DMS79 (cell line): ENCODE measurements around the gene NOSIP.
A peak's percentile ranks its signal among the peaks of the same experiment; 100 is the strongest.

ENCODE experiments used
- DNase-seq: peaks from one replicate; lab custom pipeline; 2025; lab: John Stamatoyannopoulos, UW

The NOSIP gene

DNA sequence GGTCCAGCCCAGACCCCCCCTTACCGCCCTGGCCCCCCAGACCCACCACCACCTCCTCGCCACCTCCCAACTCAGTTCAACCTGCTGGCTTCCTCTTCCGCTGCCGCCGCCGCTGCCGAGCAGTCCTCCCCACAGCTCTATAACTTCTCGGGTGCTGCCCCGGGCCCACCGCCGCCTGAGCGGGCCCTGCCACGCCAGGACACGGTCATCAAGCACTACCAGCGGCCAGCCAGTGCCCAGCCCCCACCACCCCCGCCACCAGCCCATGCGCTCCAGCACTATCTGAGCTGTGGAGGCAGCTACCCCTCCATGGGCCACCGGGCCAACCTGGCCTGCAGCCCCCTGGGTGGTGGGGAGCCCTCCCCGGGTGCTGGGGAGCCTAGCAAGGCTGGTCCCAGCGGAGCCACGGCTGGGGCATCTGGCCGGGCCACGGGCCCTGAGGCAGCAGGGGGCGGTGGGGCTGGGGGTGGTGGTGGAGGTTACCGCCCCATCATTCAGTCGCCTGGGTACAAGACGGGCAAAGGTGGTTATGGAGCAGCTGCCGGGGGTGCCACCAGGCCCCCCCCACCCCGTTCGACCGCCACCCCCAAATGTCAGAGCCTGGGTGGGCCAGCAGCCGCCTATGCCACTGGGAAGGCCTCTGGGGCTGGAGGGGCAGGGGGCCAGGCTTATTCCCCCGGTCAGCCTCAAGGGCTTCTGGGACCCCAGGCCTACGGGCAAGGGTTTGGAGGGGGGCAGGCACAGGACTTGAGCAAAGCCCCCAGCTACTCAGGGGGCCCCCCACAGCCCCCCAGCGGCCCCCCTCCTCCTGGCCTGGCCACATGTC is 14.8 kb upstream of the NOSIP start:
- no peak for DNase-seq

DNA sequence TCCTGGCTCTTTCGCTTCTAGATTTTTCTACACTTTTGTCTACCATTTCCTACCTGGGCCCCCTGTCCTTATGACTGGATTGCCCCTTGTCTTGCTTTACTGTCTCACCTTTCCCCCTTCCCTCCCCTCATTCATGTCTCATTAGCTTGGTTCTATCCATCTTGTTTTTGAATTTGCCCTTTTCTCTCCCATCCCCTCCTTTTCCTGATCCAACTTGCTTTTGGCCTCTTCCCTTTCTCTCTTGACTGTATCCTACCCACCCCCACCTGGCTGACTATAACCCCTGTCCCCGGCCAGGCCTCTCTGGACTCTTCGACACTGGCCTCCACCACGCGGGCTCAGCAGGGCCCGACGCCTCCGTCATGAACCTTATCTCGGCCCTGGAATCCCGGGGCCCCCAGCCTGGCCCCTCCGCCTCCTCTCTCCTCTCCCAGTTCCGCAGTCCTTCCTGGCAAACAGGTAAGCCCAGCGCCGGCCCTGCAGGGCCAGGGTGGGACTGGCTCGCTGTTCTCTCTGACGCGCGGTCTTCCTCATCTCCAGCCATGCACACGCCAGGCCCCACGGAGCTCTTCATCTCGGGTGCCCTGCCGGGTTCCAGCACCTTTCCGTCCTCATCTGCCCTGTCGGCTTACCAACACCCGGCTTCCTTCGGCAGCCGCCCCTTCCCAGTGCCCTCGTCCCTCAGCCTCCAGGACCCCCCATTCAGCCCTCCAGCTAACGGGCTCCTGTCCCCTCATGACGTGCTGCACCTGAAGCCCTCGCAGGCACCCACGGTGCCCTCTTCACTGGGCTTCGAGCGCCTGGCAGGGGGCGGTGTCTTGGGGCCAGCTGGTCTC is 14.0 kb upstream of the NOSIP start:
- no peak for DNase-seq

DNA sequence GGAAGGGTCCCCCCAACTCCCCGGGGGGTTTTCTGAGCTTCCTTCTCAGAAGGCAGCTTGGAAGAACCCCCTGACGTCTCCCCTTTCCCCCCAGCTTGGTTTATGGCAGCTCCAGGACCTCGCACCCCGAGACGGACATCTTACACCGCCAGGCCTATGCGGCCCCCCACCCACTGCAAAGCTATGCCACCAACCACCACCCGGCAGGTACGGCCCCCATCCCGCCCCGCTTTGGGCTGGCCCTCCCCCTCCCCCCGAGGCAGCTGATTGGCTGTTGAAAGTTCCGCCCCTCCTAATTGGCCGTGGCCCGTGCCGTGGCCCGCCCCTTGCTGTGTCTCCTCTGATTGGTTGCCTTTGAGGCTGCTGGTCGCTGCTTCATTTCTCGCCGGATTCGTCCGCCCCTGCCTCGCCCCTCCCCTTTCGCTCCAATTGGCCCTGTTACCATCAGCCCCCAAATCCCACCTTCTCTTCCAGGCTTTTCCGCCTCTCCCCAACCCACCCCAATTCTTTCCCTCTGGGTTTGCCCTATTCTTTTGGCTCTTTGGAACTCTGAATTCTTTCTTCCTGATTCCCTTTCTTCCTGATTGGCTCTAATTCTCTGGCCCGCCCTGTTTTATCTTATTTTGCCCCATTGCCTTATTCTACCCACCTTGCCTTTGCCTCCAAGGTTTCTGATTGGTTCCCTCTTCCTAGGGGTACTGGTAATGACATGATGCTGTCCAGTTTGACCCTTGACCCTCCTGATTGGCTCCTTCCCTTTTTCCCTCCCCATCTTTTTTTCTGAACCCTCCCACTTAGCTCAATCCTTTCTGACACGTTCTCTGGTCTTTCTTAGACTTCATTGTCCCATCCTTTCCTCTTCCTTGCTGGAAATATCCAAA is 13.1 kb upstream of the NOSIP start:
- no peak for DNase-seq

DNA sequence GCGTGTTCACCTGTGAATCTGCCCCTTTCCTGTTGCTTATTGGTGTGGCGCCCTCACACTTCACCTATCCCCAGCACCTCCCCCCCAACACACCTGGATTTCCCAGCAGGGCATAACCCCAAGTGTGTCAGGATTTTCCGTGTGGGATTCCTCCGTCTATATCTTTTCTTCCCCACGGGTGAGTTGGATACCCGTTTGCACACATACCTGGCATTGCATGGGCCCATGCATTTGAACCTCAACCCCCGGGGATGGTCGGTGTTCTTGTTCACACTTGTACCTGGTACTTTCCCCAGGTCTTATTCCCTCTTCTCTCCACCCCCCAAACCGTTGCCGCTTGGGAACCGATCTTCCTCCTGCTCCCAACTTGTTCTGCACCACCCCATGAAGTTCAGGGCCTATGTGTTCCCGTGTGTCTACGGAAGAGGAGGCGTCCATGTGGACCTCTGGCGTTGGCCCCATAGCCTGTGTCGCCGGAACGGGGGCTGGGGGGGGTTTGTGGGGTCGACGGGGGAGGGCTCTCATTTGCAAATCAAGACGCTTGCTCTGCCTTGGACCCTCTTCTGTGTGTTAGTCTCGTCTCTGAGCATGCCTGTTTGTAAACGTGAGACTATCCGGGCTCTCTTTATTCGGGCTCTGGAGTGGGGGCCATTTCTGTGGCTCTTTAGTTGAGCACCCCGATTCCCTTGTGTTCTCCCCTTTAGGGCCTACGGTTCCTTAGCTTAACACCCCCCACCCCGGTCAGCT is 12.3 kb upstream of the NOSIP start:
- DNase-seq = no peak

DNA sequence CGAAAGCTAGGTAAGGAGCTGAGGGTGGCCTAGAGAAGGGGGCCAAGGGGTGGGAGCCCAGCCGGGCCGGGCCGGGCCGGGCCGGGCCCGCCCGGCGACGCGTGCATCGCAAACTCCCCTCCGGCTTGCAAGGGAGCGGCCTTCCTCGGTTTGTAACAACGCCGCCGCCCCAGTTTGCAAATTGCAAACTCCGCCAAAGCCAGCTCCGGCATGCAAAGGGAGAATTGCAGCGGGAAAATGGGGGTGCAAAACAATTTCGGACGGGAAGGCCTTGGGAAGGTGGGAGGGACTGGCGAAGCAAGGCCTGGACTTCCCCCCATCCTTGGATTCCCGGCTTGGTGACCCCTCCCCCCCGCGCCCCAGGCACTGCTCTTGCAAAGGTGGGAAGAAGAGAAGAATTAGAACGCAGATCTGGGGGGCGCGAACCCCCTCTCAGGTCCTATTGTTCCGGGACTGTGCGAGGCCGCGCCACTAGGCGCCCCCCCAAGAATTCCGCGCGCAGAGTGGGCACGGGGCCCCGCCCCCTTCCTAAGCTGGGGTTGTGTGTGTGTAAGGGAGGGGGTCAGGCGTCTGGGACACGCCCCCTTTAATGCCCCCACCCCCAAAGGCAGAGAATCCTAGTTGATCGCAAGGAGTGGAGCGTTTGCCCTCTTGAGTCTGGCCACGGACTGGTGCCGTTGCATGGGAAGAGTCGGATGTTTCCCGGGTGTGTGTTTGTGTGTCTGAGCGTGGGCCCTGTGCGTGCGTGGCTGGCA is 11.6 kb upstream of the NOSIP start:
- no peak for DNase-seq

DNA sequence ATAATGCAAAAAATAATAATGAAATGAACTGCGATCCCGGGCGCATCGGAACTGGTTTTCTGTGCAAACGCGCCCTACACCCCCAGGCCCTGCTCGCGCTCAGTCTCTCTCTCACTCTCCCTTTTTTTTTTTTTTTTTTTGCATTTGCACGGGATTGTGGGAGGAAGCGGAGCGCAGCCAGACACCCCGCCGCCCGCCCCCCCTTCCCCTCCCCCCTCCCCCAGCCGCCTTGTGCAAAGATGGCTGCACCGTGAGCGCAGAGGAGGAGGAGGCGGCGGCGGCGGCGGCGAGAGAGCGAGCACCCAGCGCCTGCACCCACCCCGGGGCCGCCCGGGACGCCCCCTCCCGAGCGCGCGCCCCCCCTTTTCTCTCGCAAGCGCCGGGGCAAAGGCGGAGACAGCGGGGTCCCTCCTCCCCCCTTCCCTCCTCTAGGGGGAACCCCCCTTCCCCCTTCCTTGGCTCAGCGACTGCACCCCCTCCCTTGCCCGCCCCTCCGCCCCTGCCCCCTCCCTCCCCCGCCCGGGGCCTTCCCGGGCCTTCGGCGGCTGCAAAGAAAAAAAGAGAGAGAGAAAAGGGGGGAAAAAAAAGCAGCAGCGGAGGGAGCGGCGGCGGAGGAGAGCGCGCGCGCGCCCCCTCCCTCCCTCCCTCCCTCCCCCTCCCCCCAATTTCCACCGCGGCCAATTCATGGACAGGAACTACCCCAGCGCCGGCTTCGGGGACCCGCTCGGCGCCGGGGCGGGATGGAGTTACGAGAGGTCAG is 10.8 kb upstream of the NOSIP start, which contains the start of gene PRR12:
Gene PRR12, plus strand, starts transcription at position 212 of the 760 bp plus-strand sequence. Its CDS starts 473 bp downstream, at position 685.
- peak; percentile 39 for DNase-seq

DNA sequence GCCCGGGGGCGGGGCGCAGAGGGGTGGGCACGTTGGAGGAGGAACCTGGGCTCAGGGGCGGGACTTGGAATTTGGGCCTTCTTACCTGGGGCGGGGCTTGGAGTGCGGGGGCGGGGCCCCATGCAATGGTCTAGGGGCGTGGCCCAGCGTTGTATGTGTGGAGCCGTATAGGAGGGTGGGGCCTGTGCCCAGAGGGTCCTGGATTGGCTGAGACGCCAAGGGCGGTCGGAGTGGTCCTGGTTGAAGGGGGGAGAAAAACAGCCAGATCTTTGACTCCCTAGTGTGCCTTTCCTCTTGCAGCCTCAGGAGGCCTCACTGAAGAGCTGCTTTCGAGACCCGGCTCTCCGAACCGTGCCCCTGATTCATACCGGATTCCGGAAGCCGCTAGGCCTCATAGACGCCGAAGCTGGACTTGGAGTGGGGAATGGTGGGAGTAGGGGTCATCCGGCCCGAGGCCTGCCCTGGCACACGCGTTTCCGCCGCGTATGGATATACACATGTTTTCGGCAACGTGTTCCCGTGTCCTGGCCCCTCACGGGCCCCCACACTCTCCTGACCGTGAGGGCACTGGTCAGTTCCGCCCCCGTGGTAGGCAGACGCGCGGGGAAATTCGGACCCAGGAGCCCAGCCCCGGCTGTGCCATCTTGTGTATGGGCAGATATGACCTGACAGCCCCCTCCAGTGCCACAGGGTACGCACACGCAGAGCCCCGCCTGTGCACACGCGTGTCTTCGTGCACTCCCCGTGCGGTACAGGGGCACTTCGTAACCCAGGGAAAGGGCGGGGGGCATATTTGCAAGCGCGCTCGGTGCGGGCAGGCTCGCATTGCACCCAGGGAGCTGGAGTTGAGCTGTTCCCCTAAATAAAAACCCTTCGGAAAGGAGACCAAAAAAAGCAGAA is 10.0 kb upstream of the NOSIP start:
- DNase-seq = peak; percentile 87

DNA sequence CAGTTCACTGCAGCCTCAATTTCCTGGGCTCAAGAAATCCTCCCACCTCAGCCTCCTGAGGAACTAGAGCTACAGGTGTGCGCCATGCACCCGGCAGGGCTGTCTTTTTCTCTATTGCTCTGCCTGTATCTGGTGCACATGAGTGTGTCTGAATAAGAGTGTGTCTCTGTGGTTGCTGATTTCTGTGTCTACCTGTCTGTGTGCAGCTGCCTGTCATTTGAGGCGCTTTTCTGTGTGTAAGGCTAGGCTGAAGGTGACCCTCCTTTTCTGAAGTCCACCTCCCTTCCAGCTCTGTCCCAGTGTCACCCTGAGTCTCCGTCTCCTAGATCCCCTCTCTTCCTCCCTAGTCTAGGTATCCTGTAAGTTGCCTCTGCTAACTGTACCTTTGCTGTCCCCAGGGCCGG is 9.1 kb upstream of the NOSIP start:
- no peak for DNase-seq

DNA sequence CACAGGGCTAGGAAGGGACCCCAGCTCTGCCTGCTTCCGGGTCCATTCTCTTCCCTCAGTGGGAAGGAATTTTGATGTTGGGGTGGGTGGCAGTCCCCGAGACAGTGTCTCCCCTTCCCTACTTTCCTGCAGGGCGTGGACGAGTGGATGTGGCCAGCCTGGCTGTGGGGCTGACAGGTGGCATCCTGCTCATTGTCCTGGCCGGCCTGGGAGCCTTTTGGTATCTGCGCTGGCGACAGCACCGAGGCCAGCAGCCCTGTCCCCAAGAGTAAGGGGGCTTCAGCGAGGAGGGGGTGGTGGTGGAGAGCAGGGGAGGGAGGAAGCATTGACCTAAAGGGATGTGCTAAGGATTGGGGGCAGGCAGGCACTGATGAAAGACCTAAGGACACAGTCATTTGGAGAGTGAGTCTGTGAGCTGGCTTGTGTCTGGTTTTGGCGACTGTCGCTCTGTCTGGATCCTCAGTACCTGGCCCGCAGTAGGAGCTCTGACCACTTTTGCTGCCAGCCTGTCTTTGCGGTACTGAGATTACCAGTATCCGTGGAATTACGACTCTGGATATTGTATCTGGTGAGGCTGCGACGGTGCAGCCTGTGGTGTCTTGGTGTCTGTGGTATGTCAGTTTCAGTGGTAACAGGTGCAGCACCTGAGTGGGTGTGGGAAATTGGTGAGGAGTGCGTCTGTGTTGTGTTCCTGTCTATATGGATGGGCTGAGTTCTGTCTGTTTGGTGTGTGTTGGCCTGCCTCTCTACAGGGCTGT is 8.2 kb upstream of the NOSIP start:
- DNase-seq = no peak

DNA sequence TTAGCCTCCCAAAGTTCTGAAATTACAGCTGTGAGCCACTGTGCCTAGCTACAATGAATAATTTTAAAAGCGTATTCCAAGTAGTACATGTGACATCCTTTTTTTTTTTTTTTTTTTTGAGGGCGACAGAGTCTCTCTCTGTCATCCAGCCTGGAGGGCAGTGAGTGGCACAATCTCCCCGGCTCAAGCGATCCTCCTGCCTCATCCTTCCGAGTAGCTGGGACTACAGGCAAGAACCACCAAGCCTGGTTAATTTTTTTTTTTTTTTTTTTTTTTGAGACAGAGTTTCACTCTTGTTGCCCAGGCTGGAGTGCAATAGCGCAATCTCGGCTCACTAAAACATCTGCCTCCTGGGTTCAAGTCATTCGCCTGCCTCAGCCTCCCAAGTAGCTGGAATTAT is 6.9 kb upstream of the NOSIP start:
- DNase-seq = no peak

DNA sequence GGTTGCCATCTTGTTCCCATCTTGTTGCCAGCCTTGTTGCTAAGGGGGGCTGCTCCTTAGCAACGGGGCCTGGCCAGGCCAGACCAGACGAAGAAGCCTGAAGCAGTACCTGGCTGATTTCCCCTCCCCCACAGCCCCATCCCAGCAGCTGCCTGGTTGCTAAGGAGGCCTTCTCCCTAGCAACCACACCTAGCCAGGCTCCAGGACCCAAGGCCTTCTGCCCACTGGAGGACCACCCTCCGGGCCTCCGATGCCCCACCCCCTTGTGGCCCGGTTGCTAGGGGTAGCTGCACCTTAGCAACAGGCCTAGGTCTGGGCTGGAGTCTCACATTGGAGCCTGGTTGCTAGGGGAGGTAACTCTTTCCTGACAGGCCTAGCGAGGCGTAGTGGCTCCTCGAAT is 4.7 kb upstream of the NOSIP start:
- peak; percentile 84 for DNase-seq

DNA sequence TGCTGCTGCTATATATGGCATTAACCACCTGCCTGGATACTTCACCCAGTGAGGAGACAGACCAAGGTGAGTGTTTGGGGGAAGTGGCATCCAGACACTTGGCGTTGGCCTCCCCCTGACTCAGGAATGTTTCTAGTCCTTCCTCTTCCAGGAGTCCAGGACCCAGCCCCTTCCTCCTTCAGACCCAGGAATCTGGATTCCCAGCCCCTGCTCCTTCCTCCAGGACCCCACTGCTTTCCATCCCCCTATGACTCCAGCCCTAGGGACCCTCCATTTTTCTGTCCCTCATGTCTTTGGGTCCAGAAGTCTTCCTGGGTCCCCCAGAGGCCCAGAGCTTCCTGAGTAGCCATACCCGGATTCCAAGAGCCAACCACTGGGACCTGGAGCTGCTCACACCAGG is 2.9 kb upstream of the NOSIP start:
- DNase-seq = no peak

DNA sequence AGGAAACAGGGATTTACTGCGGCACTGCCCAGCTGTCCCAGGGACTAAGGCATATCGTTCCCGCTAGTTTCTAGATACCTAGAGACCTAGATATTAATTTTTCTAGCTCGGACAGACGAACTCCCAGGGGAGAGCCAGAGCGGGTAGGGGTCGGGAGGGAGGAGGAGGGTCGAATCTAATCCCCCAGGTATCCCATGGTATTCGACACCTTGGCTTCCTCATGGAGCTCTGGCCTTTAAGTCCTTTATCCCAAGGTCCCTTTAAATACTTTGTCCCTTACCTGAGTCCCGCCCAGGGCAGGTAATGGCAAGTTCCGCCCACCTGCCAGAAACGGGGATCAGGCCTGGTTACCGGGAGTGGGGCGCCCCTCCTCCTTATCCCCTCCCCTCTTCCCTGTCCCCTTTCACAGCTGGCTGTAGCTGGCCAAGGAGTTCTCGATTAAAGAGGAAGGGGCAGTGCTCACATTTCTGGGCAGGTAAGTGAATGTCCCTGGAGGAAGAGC is 702 bp upstream of the NOSIP start, which contains the start of gene PRRG2:
Gene PRRG2, plus strand, starts transcription at position 310 of the 502 bp plus-strand sequence. CDS start 1,904 bp downstream, outside the sequence.
- DNase-seq = no peak

DNA sequence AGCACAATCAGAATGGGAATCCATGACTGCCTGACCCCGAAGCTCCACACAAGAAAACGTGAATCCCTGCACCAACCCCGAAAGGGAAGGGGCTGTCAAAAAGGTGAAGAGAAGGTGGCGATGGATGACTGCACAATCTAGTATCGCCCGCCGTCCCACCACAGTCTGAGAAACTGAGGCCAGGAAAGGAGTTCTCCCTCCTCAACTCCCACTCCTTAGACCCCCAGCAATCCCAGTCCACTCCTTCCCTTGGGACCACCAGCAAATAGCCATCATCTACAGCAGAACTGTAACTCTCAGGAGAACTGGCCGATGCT is 451 bp downstream of the NOSIP start:
- DNase-seq = no peak

DNA sequence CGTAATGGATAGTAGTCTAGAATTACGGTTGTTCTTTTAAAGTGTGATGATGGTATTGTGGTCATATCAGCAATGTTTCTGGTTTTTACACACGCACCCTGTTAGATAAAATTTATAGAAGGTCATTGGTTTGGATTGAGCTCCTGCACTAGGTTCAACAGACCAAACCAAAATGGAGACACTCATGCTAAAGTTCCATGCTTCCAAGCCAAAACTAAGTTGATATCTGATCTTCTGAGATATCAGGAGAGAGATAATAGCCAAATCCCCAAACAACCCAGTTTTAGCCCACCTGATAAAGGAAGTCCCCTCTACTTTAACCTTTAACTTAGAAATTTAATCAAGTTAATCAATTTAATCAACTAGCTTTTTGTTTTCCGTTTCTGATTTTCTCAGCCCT is 1.2 kb downstream of the NOSIP start:
- no peak for DNase-seq

DNA sequence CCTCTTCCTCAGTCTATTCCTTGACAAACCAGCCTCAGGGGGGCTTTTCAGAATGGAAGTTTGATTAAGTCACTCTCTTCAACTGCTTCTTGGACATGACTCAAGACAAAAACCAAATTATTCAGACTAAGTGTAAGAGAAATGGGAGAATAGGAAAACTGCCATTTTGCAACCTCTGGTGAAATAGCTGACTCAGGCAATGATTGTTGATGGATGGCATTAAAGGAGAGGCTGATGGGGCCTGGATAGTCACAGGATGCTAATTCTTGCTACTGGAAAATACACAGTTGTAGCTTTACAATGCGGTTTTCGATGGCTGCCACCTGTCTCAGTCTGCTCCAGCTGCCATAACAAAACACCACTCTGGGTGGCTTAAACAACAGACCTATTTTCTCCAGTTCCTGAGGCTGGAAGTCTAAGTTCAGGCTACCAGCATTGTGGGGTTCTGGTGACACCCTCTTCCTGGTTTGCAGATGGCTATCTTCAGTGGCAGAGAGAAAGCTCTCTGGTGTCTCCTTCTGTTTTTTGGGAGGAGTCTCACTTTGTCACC is 6.1 kb downstream of the NOSIP start:
- DNase-seq = no peak

DNA sequence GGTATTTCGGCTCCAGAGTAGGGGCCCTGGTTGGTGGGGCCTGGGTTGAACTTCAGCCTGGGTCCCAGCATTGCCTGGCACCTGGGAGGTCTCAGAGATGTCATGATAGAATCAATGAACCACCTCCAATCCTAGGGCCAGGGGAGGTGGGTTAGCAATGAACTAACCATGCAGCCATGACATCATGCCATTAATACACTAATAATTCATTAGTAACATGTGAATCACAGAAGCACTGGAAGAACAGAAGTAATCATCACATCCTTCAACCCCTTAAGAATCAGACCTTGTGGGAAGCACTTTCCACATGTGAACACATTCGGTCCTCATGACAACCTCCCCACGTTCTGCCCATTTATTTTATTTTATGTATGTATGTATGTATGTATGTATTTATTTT is 6.9 kb downstream of the NOSIP start:
- DNase-seq = no peak

DNA sequence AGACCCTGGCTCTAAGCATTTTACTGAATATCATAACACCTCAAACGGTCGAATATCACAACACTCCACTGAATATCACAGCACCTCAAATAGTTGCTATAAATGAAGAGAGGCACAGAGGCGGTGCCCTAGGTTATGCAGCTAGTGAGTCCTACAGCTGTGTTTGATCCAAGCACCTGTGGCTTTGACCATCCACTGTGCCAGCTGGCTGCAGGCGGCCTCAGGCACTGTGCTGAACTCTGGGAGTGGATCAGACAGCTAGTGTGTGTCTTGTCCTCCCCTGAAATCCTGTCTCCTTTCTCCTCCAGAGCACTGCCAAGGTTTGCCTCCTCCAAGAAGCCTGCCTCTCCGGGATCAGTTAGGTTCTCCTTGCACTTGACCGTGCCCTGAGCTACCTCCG is 7.3 kb downstream of the NOSIP start:
- DNase-seq = no peak
